ENCODE measurements around the gene HLA-DOA. TPM values are rescaled to one million over a fixed set of nuclear protein-coding genes. Genes with fewer than 3 reads are reported as not detected.

The HLA-DOA gene
- total and polyA plus RNA-seq, 9 donors, result 1.1 to 25.3 (median 6.4) TPM

- H3K4me3 ChIP-seq, result no peak overlapping the region
- no peaks in the 10 kb centered on the region for H3K27me3 ChIP-seq
- intact Hi-C loops (cut with DNase I), result loop anchor here (10.0 kb wide), 2 partner anchors 66 to 126 kb away; no protein-coding TSS in a partner anchor
- no peak for DNase-seq
- H3K4me1 ChIP-seq (ENCODE audit: insufficient read depth), result peaks cover 2% of the 10 kb centered on the region
- H3K27ac ChIP-seq, result peak overlapping the region in 1 of 2 donors; percentile 62
- H3K36me3 ChIP-seq, result no peaks in the 10 kb centered on the region
- H3K9me3 ChIP-seq, result no peaks in the 10 kb centered on the region
- TF ChIP-seq POLR2A (IDR thresholded peaks at IDR 0.05), result no peak
- TF ChIP-seq CTCF (IDR thresholded peaks at IDR 0.05), result no peak
- no peak for TF ChIP-seq EP300 (IDR thresholded peaks at IDR 0.05)
These were observed 9.0 kb upstream of the HLA-DOA start for GRCh38 chr6:33018418-33018817.

GRCh38 chr6:33017694-33018353 lies 8.4 kb upstream of the HLA-DOA start:
- H3K27ac ChIP-seq, result no peak overlapping the region
- TF ChIP-seq CTCF (IDR thresholded peaks at IDR 0.05) (no peak), EP300 (IDR thresholded peaks at IDR 0.05) (no peak), POLR2A (IDR thresholded peaks at IDR 0.05) (no peak)
- intact Hi-C loops (cut with DNase I), result loop anchor here (10.0 kb wide), 2 partner anchors 67 to 127 kb away; no protein-coding TSS in a partner anchor
- WGBS, 3 donors, result 69 to 72% (median 70%) methylated on average over 3 of the region's 3 CpGs
- H3K4me1 ChIP-seq (ENCODE audit: insufficient read depth), result peaks cover 2% of the 10 kb centered on the region
- no peaks in the 10 kb centered on the region for H3K36me3 ChIP-seq
- DNase-seq, result no peak
- H3K4me3 ChIP-seq, result no peak overlapping the region
- no peaks in the 10 kb centered on the region for H3K27me3 ChIP-seq
- H3K9me3 ChIP-seq, result no peaks in the 10 kb centered on the region

- intact Hi-C loops (cut with DNase I), result loop anchor here (10.0 kb wide), 2 partner anchors 68 to 128 kb away; no protein-coding TSS in a partner anchor
- H3K9me3 ChIP-seq, result no peaks in the 10 kb centered on the region
- no peaks in the 10 kb centered on the region for H3K27me3 ChIP-seq
- no peak overlapping the region for H3K4me3 ChIP-seq
- 72 to 74% (median 73%) methylated on average over 4 of the region's 4 CpGs for WGBS, 3 donors
- no peak overlapping the region for H3K27ac ChIP-seq
- TF ChIP-seq POLR2A (IDR thresholded peaks at IDR 0.05) (no peak), EP300 (IDR thresholded peaks at IDR 0.05) (no peak), CTCF (IDR thresholded peaks at IDR 0.05) (no peak)
- H3K36me3 ChIP-seq, result no peaks in the 10 kb centered on the region
- H3K4me1 ChIP-seq (ENCODE audit: insufficient read depth), result peaks cover 2% of the 10 kb centered on the region
- no peak for DNase-seq
These were observed 7.6 kb upstream of the HLA-DOA start for GRCh38 chr6:33017018-33017417.

- 78 to 80% (median 80%) methylated on average over 11 of the region's 11 CpGs for WGBS, 3 donors
- no peak overlapping the region for H3K4me3 ChIP-seq
- H3K4me1 ChIP-seq (ENCODE audit: insufficient read depth), result peaks cover 2% of the 10 kb centered on the region
- H3K36me3 ChIP-seq, result no peaks in the 10 kb centered on the region
- no peak for DNase-seq
- TF ChIP-seq EP300 (IDR thresholded peaks at IDR 0.05), result no peak
- TF ChIP-seq POLR2A (IDR thresholded peaks at IDR 0.05), result no peak
- TF ChIP-seq CTCF (IDR thresholded peaks at IDR 0.05), result no peak
- no peaks in the 10 kb centered on the region for H3K27me3 ChIP-seq
- H3K9me3 ChIP-seq, result no peaks in the 10 kb centered on the region
- H3K27ac ChIP-seq, result no peak overlapping the region
- intact Hi-C loops (cut with DNase I), result loop anchor here (10.0 kb wide), 2 partner anchors 69 to 129 kb away; no protein-coding TSS in a partner anchor
These were observed 6.4 kb upstream of the HLA-DOA start for GRCh38 chr6:33015798-33016197.

All from ovary (tissue), 9 donors.